ENCODE measurements around the gene ADK.
"Not testable (repeated sequence)": the region's sequence is repeated elsewhere in the genome, so short reads cannot be mapped to it uniquely, and the experiment has no call there.

The ADK gene

DNA sequence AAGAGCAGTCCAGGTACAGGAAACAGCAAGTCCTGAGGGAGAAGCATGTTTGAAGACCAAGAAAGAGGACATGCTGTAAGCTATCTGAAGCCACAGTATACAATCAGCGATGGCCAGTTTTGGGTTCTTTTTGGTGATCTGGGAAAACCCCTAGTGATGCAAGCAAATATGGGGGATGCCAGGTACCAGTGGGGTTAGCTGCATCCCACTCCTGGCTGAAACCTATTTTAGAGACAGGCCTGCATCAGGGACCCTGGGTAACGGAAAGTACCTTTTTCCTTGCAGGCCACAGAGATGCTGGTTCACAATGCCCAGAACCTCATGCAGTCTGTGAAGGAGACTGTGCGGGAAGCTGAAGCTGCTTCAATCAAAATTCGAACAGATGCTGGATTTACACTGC is 33.3 kb upstream of the ADK start:
- Histone ChIP-seq H3K9me3 (ENCODE audit: control insufficient read depth, insufficient read depth, low read length) (no peaks in the 10 kb centered on the region), H3K27ac (ENCODE audit: low read length) (no peak overlapping the region), H3K36me3 (ENCODE audit: control insufficient read depth, insufficient read depth, low read length) (peaks cover 51% of the 10 kb centered on the region), H3K27me3 (ENCODE audit: control insufficient read depth, insufficient read depth, low read length) (no peaks in the 10 kb centered on the region), H3K4me1 (ENCODE audit: control insufficient read depth, insufficient read depth, low read length) (no peaks in the 10 kb centered on the region), H3K4me3 (ENCODE audit: low read length) (no peak overlapping the region)
- DNase-seq (ENCODE audit: low read depth, low spot score), result no peak
- no CpG with 5 or more reads among the region's 4 CpGs for WGBS (ENCODE audit: insufficient coverage, insufficient read length)

DNA sequence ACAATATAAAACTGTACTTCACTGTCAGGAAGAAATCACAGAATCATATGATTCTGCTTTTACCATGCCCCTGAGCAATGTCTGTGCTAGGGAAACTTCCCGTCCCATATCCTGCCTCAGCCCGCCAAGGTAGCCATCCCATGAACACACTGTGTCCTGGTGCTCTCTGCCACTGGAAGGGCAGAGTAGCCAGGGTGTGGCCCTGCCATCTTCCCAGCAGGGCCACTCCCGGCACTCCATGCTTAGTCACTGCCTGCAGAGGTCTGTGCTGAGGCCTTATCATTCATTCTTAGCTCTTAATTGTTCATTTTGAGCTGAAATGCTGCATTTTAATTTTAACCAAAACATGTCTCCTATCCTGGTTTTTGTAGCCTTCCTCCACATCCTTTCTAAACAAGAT is 32.2 kb upstream of the ADK start:
- no peak overlapping the region for H3K27ac ChIP-seq (ENCODE audit: low read length)
- no peaks in the 10 kb centered on the region for H3K9me3 ChIP-seq (ENCODE audit: control insufficient read depth, insufficient read depth, low read length)
- WGBS (ENCODE audit: insufficient coverage, insufficient read length), result no CpG with 5 or more reads among the region's 3 CpGs
- H3K4me3 ChIP-seq (ENCODE audit: low read length), result no peak overlapping the region
- no peaks in the 10 kb centered on the region for H3K27me3 ChIP-seq (ENCODE audit: control insufficient read depth, insufficient read depth, low read length)
- no peaks in the 10 kb centered on the region for H3K4me1 ChIP-seq (ENCODE audit: control insufficient read depth, insufficient read depth, low read length)
- peaks cover 45% of the 10 kb centered on the region for H3K36me3 ChIP-seq (ENCODE audit: control insufficient read depth, insufficient read depth, low read length)
- DNase-seq (ENCODE audit: low read depth, low spot score), result no peak

DNA sequence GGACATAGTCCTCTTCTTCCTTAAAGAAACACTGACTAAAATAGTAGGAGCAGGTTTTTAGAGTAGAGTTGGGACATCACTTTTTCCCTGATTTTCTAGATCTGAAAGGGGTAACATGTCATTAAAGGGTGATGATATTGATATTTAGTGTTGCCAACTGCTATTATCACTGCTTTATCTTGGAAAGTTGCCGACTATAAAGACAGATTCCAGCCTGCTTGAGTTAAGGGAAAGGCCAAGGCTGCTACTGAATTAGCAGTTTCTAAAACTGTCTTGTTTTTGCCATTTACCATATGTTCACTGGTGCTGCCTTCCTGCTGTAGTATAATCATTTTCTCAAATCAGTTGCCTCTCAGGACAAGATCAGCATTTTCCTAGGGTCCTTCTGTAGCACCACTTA is 30.1 kb upstream of the ADK start:
- H3K36me3 ChIP-seq (ENCODE audit: control insufficient read depth, insufficient read depth, low read length), result peaks cover 33% of the 10 kb centered on the region
- H3K4me3 ChIP-seq (ENCODE audit: low read length), result no peak overlapping the region
- H3K4me1 ChIP-seq (ENCODE audit: control insufficient read depth, insufficient read depth, low read length), result no peaks in the 10 kb centered on the region
- DNase-seq (ENCODE audit: low read depth, low spot score), result no peak
- H3K27ac ChIP-seq (ENCODE audit: low read length), result no peak overlapping the region
- no peaks in the 10 kb centered on the region for H3K27me3 ChIP-seq (ENCODE audit: control insufficient read depth, insufficient read depth, low read length)
- WGBS (ENCODE audit: insufficient coverage, insufficient read length), result no CpG with 5 or more reads among the region's 1 CpG
- H3K9me3 ChIP-seq (ENCODE audit: control insufficient read depth, insufficient read depth, low read length), result no peaks in the 10 kb centered on the region

DNA sequence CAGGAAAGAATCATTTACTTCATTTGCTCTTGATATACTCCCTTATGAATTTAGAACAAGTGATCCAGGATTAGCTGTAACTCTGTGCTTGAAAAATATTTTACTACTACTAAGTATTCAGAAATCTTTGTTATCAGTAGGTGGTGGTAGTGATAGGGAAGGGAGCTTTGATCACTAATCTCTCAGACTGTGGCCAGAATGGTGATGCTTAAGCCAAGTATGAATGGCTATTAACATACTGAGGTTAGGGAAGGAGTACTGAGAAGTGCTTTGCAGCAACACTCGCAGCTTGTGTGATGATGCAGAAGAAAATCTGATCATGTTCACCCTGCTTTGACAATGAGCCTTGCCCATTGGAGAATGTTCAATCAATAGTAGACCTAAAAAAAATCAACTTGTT is 29.7 kb upstream of the ADK start:
- Histone ChIP-seq H3K27ac (ENCODE audit: low read length) (no peak overlapping the region), H3K4me3 (ENCODE audit: low read length) (no peak overlapping the region), H3K27me3 (ENCODE audit: control insufficient read depth, insufficient read depth, low read length) (no peaks in the 10 kb centered on the region), H3K4me1 (ENCODE audit: control insufficient read depth, insufficient read depth, low read length) (no peaks in the 10 kb centered on the region), H3K36me3 (ENCODE audit: control insufficient read depth, insufficient read depth, low read length) (peaks cover 35% of the 10 kb centered on the region), H3K9me3 (ENCODE audit: control insufficient read depth, insufficient read depth, low read length) (no peaks in the 10 kb centered on the region)
- no CpG with 5 or more reads among the region's 1 CpG for WGBS (ENCODE audit: insufficient coverage, insufficient read length)
- no peak for DNase-seq (ENCODE audit: low read depth, low spot score)

DNA sequence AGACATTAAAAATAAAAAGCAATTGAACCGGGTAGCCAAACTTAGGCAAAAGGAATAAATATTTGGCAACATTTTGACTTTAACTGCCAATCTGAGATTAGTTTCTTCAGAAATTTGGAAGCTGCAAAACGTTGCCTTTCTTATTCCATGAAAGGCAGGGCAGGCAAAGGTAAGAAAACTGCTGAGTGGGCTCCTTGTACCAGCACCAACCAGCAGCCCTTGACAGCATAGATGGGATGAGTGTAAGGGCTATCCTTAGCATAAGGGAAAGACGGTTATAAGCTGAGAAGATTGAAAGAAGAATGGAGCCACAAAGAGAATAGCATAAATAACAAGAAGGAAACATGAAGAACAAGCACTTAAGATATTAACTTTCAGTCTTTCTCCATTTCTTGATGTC is 29.0 kb upstream of the ADK start:
- DNase-seq (ENCODE audit: low read depth, low spot score), result no peak
- Histone ChIP-seq H3K27ac (ENCODE audit: low read length) (no peak overlapping the region), H3K9me3 (ENCODE audit: control insufficient read depth, insufficient read depth, low read length) (no peaks in the 10 kb centered on the region), H3K4me1 (ENCODE audit: control insufficient read depth, insufficient read depth, low read length) (no peaks in the 10 kb centered on the region), H3K4me3 (ENCODE audit: low read length) (no peak overlapping the region), H3K36me3 (ENCODE audit: control insufficient read depth, insufficient read depth, low read length) (peaks cover 34% of the 10 kb centered on the region), H3K27me3 (ENCODE audit: control insufficient read depth, insufficient read depth, low read length) (no peaks in the 10 kb centered on the region)
- WGBS (ENCODE audit: insufficient coverage, insufficient read length), result no CpG with 5 or more reads among the region's 3 CpGs

DNA sequence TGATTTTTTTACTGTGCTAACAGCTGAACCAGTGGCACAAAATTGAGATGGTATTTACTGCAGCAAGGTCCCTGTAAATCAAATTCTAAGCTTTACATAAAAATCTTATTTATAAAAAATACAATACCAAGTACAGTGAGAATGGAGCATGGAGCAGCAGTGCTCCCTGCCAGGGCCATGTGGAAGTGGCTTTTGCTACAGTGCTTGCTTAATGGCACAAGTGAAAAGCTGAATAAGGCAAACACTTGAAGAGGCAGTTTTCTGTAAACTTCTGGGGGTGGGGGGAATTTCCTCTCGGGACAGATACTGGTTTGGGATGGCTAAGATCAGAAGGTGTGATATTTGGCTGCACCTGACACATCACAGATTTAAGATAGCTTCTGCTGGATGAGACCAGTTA is 27.9 kb upstream of the ADK start:
- no peak for DNase-seq (ENCODE audit: low read depth, low spot score)
- Histone ChIP-seq H3K4me3 (ENCODE audit: low read length) (no peak overlapping the region), H3K27ac (ENCODE audit: low read length) (no peak overlapping the region), H3K27me3 (ENCODE audit: control insufficient read depth, insufficient read depth, low read length) (no peaks in the 10 kb centered on the region), H3K36me3 (ENCODE audit: control insufficient read depth, insufficient read depth, low read length) (peaks cover 24% of the 10 kb centered on the region; the same call in 1 of the 2 replicates), H3K9me3 (ENCODE audit: control insufficient read depth, insufficient read depth, low read length) (no peaks in the 10 kb centered on the region), H3K4me1 (ENCODE audit: control insufficient read depth, insufficient read depth, low read length) (no peaks in the 10 kb centered on the region)
- no CpG with 5 or more reads among the region's 1 CpG for WGBS (ENCODE audit: insufficient coverage, insufficient read length)

DNA sequence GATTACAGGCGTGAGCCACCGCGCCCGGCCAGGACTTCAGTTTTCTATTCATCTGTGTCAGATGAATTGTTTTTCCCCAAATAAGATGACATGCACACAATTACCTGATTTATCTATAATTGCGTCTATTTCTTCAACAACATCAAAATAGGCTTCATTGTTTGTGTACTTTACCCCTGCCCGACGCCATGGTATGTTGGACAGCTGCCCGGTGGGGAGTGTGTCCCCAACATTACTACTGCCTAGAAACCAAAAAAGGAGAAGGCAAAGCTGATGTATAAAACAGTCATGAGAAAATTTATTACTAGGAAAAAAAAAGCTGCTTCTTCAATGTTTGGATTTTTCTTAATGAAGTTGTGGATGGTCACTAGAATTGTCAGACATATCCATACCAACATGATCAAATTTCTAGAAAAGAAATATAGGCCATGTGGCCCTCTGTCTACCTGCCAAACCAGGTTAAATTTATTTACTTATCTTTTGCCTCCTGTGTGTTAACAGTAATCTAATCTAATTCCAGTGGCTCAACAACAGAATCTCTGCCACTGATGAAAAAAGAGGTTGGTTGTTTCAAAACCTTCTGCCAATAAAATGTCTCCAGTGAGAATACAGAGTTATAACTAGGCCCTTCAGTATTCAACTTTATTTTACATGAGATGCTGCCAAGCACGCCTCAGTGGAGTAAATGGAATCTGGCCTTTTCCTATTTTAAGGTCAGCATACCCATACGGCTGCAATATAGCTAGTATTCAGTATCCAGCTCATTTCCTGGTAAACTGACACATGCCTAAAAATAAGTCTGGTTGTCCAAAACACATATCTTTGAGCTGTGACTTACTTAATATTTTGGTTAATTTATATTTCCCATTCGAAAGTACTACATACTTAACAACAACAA is 16.8 kb upstream of the ADK start:
- WGBS (ENCODE audit: insufficient coverage, insufficient read length), result no CpG with 5 or more reads among the region's 11 CpGs
- Histone ChIP-seq H3K4me3 (ENCODE audit: low read length) (no peak overlapping the region), H3K9me3 (ENCODE audit: control insufficient read depth, insufficient read depth, low read length) (no peaks in the 10 kb centered on the region), H3K27ac (ENCODE audit: low read length) (no peak overlapping the region), H3K27me3 (ENCODE audit: control insufficient read depth, insufficient read depth, low read length) (no peaks in the 10 kb centered on the region), H3K4me1 (ENCODE audit: control insufficient read depth, insufficient read depth, low read length) (no peaks in the 10 kb centered on the region), H3K36me3 (ENCODE audit: control insufficient read depth, insufficient read depth, low read length) (peaks cover 3% of the 10 kb centered on the region; the same call in 1 of the 2 replicates)
- no peak for DNase-seq (ENCODE audit: low read depth, low spot score)

DNA sequence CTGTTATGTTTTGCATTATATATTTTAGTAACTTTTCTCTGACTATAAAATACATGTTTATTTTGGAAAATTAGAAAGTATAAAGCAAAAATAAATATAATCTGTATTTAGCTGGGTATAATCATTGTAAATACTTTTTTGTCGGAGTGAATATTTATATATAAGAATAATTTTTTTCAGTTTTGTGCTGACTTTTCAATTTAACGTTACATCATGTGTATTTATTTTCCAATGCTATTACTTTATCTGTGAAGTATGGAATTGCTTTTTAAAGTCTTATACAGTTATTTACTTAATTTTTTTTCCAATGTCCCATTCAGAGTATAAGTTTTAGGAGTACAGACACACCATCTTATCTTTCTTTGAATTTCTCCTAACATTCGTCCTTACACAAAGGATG is 15.6 kb upstream of the ADK start:
- Histone ChIP-seq H3K36me3 (ENCODE audit: control insufficient read depth, insufficient read depth, low read length) (peaks cover 3% of the 10 kb centered on the region; the same call in 1 of the 2 replicates), H3K4me3 (ENCODE audit: low read length) (no peak overlapping the region), H3K4me1 (ENCODE audit: control insufficient read depth, insufficient read depth, low read length) (no peaks in the 10 kb centered on the region), H3K27ac (ENCODE audit: low read length) (no peak overlapping the region), H3K9me3 (ENCODE audit: control insufficient read depth, insufficient read depth, low read length) (no peaks in the 10 kb centered on the region), H3K27me3 (ENCODE audit: control insufficient read depth, insufficient read depth, low read length) (no peaks in the 10 kb centered on the region)
- no peak for DNase-seq (ENCODE audit: low read depth, low spot score)
- WGBS (ENCODE audit: insufficient coverage, insufficient read length), result 100% methylated on average over 1 of the region's 3 CpGs

DNA sequence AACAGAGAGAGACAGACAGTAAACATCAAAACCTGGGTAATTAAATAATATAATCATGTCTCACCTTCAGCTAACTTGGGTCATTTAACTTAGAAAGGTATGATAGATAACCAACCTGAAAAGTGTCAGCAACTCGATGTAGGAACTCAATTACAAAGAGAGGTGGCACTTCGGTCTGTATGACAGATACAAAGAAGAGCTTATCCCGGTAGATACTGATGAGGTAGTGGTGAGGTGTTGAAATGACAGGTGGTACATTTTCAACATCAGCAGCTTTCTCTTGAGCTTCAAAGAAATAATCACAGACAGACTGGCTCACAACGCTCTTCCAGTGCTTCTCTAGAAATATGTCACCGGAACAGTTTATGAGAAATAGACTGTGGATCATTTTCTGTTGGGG is 13.0 kb upstream of the ADK start:
- no peak overlapping the region for H3K4me3 ChIP-seq (ENCODE audit: low read length)
- WGBS (ENCODE audit: insufficient coverage, insufficient read length), result no CpG with 5 or more reads among the region's 5 CpGs
- H3K27me3 ChIP-seq (ENCODE audit: control insufficient read depth, insufficient read depth, low read length), result no peaks in the 10 kb centered on the region
- no peak overlapping the region for H3K27ac ChIP-seq (ENCODE audit: low read length)
- no peak for DNase-seq (ENCODE audit: low read depth, low spot score)
- H3K4me1 ChIP-seq (ENCODE audit: control insufficient read depth, insufficient read depth, low read length), result no peaks in the 10 kb centered on the region
- no peaks in the 10 kb centered on the region for H3K9me3 ChIP-seq (ENCODE audit: control insufficient read depth, insufficient read depth, low read length)
- H3K36me3 ChIP-seq (ENCODE audit: control insufficient read depth, insufficient read depth, low read length), result peaks cover 3% of the 10 kb centered on the region; the same call in 1 of the 2 replicates

DNA sequence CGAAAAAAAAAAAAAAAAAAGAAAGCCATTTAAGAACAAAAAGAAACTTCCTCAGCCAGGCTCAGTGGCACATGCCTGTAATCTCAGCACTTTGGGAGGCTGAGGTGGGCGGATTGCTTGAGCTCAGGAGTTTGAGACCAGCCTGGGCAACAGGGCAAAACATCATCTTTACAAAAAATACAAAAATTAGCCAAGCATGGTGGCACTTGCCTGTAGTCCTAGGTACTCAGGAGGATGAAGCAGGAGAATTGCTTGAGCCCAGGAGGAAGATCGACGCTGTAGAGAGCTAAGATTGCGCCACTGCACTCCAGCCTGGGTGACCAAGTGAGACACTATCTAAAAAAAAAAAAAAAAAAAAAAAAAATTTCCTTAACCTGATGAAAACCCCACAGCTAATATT is 12.4 kb upstream of the ADK start:
- not testable (repeated sequence) for DNase-seq (ENCODE audit: low read depth, low spot score); H3K27ac ChIP-seq (ENCODE audit: low read length); H3K9me3 ChIP-seq (ENCODE audit: control insufficient read depth, insufficient read depth, low read length); H3K27me3 ChIP-seq (ENCODE audit: control insufficient read depth, insufficient read depth, low read length); H3K4me1 ChIP-seq (ENCODE audit: control insufficient read depth, insufficient read depth, low read length); H3K36me3 ChIP-seq (ENCODE audit: control insufficient read depth, insufficient read depth, low read length); H3K4me3 ChIP-seq (ENCODE audit: low read length)
- no CpG with 5 or more reads among the region's 5 CpGs for WGBS (ENCODE audit: insufficient coverage, insufficient read length)

DNA sequence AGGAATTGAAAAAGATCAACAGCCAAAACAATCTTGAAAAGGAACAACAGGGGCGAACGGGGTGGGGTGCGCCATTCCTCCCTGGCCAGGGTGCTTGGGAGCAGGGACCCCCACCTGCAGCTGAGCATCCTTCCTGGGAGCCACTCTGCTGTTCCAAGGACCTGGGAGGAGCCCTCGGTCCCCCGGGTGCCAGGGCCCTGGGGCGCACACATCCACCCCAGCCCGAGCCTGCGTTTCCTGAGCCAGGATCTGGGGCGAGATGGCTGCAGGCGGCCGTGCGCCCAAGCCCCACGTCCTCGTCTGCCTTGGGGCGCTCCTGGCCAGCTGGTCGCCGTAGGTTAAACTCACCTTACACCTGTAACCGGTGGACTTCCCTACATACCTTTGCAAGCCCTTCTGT is 11.0 kb upstream of the ADK start:
- DNase-seq (ENCODE audit: low read depth, low spot score), result no peak
- Histone ChIP-seq H3K4me1 (ENCODE audit: control insufficient read depth, insufficient read depth, low read length) (no peaks in the 10 kb centered on the region), H3K27ac (ENCODE audit: low read length) (no peak overlapping the region), H3K9me3 (ENCODE audit: control insufficient read depth, insufficient read depth, low read length) (no peaks in the 10 kb centered on the region), H3K4me3 (ENCODE audit: low read length) (no peak overlapping the region), H3K36me3 (ENCODE audit: control insufficient read depth, insufficient read depth, low read length) (peaks cover 3% of the 10 kb centered on the region; the same call in 1 of the 2 replicates), H3K27me3 (ENCODE audit: control insufficient read depth, insufficient read depth, low read length) (no peaks in the 10 kb centered on the region)
- WGBS (ENCODE audit: insufficient coverage, insufficient read length), result no CpG with 5 or more reads among the region's 18 CpGs

All from iPS DF 6.9 (cell line).